Measurements from ENCODE around the gene EGR1. TPM values are rescaled to one million over a fixed set of nuclear protein-coding genes. Genes with fewer than 3 reads are reported as not detected.

Gene EGR1
- 20.6 TPM for total RNA-seq

GRCh38 chr5:138465261-138466124 is at the start of gene EGR1:
TSS of gene EGR1 (plus strand) at chr5:138465479. CDS start at chr5:138465762, 283 bp downstream.

GRCh38 chr5:138438724-138439476 is 26.4 kb upstream of the EGR1 start, which contains the start of gene REEP2:
TSS of gene REEP2 (plus strand) at chr5:138439057. CDS start at chr5:138439209, 152 bp downstream.

Other genes starting within 250 kb of the EGR1 start
- gene GFRA3, start 190.9 kb upstream of the EGR1 start, total RNA-seq = 2.7 TPM
- gene CDC25C, start 133.7 kb upstream of the EGR1 start, total RNA-seq = 3.8 TPM
- 23.5 TPM for gene FAM53C, start 127.2 kb upstream of the EGR1 start, total RNA-seq
- gene KDM3B, start 112.8 kb upstream of the EGR1 start, total RNA-seq = 127 TPM
- 29.5 TPM for gene REEP2, start 26.4 kb upstream of the EGR1 start, total RNA-seq
- 52.7 TPM for gene ETF1, start 77.8 kb downstream of the EGR1 start, total RNA-seq
- 294 TPM for gene HSPA9, start 109.9 kb downstream of the EGR1 start, total RNA-seq